Measurements from ENCODE around the gene NRAP. TPM values are rescaled to one million over a fixed set of nuclear protein-coding genes. Genes with fewer than 3 reads are reported as not detected.

NRAP gene
- total RNA-seq, 1 donor from 2014 or later, result not detected

DNA sequence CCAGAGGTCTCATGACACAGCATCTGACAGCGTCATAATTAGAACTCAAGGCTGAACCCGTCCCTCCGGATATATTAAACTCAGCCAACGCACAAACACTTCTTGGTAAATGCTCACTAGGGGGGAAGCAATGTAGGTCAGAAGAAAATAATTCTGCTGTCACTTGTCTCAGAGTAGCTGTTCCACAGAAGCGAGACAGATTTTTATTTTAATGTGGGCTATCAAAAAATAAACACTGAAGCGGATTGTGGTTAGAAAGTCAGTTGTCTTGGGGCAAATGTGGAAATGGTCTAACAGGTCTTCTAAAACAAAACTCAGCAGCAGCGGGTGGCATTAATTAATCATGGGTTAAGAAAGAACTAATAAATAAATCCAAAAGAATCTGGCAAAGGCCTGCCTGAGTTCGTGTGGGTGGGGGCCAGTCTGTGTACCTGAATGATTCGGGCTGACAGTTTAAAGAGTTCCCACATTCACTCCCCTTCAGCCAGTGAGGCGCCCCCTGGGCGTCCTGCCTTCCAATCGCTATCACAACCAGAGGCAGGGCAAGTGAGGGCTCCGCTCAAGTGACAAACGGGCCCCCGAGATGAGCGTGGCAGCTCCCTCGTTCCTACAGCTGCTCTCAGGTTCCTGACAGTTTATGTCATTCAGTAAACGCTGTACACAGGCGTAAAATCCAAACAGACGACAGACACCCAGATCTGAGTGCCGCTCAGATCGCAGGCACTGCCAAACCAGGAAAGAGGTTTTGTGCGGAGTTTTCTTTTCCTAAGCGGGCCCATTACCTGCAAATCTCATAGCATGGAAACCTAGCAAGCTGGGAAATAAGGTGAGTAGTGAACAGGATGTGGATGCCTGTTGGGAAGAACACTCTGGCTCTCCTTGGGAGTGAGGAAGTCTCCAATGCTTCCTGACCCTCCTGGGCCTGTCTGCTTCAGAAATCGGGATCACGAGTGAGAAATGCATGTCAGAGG is 52.9 kb downstream of the NRAP start:
- no peak for TF ChIP-seq CTCF (IDR thresholded peaks at IDR 0.05)
- Mint-ChIP-seq H3K27ac (ENCODE audit: unreplicated experiment) (no peak overlapping the region), H3K27me3 (ENCODE audit: unreplicated experiment) (peaks cover 66% of the 10 kb centered on the region), H3K36me3 (ENCODE audit: unreplicated experiment) (no peaks in the 10 kb centered on the region), H3K9me3 (ENCODE audit: unreplicated experiment) (no peaks in the 10 kb centered on the region), H3K4me3 (ENCODE audit: unreplicated experiment) (no peak overlapping the region), H3K4me1 (ENCODE audit: unreplicated experiment) (peaks cover 5% of the 10 kb centered on the region)
- no peak for DNase-seq (ENCODE audit: extremely low spot score, unreplicated experiment)

DNA sequence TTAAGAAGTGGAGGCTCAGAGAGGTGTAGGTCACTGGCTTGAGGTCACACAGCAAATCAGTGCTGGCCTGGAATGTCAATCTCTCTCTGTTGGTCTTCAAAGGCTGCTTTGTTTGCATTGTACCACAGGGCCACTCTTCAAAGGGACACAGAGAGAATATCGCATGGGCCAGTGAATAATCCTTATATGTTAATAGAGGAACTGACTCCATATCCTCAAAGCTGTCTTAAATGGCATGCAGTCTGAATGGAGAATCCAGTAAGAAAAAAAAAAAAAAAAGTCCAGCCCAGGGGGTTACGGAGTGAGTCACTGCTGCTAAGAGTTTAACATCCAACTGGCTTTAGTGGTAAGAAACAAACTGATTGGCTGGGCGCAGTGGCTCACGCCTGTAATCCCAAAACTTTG is 54.1 kb downstream of the NRAP start:
- no peak overlapping the region for H3K4me3 Mint-ChIP-seq (ENCODE audit: unreplicated experiment)
- peaks cover 5% of the 10 kb centered on the region for H3K4me1 Mint-ChIP-seq (ENCODE audit: unreplicated experiment)
- H3K36me3 Mint-ChIP-seq (ENCODE audit: unreplicated experiment), result no peaks in the 10 kb centered on the region
- H3K9me3 Mint-ChIP-seq (ENCODE audit: unreplicated experiment), result no peaks in the 10 kb centered on the region
- TF ChIP-seq CTCF (IDR thresholded peaks at IDR 0.05), result no peak
- peaks cover 60% of the 10 kb centered on the region for H3K27me3 Mint-ChIP-seq (ENCODE audit: unreplicated experiment)
- DNase-seq (ENCODE audit: extremely low spot score, unreplicated experiment), result no peak
- no peak overlapping the region for H3K27ac Mint-ChIP-seq (ENCODE audit: unreplicated experiment)

DNA sequence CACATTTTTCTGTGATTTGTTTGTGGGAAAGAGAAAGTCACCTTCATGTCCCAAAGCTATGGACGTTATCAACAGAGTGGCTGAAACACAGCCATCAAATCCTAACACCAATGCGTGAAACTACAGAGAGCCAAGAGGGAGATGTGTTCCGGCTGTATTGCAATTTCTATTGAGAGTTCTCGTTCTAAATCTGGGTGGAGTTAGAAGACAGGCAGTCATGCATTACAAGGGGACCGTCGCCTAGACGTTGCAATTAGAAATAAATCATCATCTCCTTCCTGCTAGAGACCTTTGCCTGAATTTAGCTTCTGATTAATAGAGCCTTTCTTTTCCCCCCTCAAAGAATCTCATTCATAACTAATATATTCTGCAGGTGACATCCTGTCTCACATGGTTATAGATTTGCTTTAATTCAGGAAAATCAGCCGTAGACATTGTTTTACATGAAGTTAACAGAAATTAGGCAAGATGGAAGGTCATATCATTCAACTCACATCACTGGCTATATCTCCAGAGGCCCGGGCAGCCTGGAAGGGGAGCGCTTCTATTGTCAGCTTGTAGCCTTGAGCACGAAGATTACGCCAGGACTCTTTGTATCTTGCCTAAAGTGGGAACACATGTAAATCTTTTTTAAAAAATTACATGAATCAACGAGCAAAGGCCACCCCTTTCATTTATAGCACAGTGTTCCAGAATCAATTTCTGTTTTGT is 58.4 kb downstream of the NRAP start:
- H3K4me3 Mint-ChIP-seq (ENCODE audit: unreplicated experiment), result no peak overlapping the region
- no peaks in the 10 kb centered on the region for H3K36me3 Mint-ChIP-seq (ENCODE audit: unreplicated experiment)
- H3K4me1 Mint-ChIP-seq (ENCODE audit: unreplicated experiment), result peaks cover 1% of the 10 kb centered on the region
- H3K27ac Mint-ChIP-seq (ENCODE audit: unreplicated experiment), result no peak overlapping the region
- H3K27me3 Mint-ChIP-seq (ENCODE audit: unreplicated experiment), result peaks cover 25% of the 10 kb centered on the region
- H3K9me3 Mint-ChIP-seq (ENCODE audit: unreplicated experiment), result no peaks in the 10 kb centered on the region
- TF ChIP-seq CTCF (IDR thresholded peaks at IDR 0.05), result no peak
- no peak for DNase-seq (ENCODE audit: extremely low spot score, unreplicated experiment)

- H3K27ac Mint-ChIP-seq (ENCODE audit: unreplicated experiment), result no peak overlapping the region
- H3K36me3 Mint-ChIP-seq (ENCODE audit: unreplicated experiment), result no peaks in the 10 kb centered on the region
- DNase-seq (ENCODE audit: extremely low spot score, unreplicated experiment), result no peak
- H3K27me3 Mint-ChIP-seq (ENCODE audit: unreplicated experiment), result peaks cover 24% of the 10 kb centered on the region
- no peaks in the 10 kb centered on the region for H3K9me3 Mint-ChIP-seq (ENCODE audit: unreplicated experiment)
- no peak for TF ChIP-seq CTCF (IDR thresholded peaks at IDR 0.05)
- H3K4me1 Mint-ChIP-seq (ENCODE audit: unreplicated experiment), result no peaks in the 10 kb centered on the region
- H3K4me3 Mint-ChIP-seq (ENCODE audit: unreplicated experiment), result no peak overlapping the region
Observed at GRCh38 chr10:113604572-113604971, 59.3 kb downstream of the NRAP start.

Measured in osteocyte (in vitro differentiated cells).